K562 (cell line): ENCODE measurements around the gene GRIN2D. TPM values are rescaled to one million over a fixed set of nuclear protein-coding genes. Genes with fewer than 3 reads are reported as not detected.
A peak's percentile ranks its signal among the peaks of the same experiment; 100 is the strongest.

Experiments
- SNRNP70 ChIP-seq: fragments of 200-400 bp; formaldehyde crosslinking; optimal IDR thresholded peaks from 2 replicates; pipeline ENCODE3; 2017; ENCODE audit warnings: low read depth, low read length
- TBL1XR1 ChIP-seq, 2 experiments: IDR thresholded peaks; 2 replicates each; pipeline ENCODE4 v1.6.1; 2012; ENCODE audit warnings: improper control_type of control experiment in 2 of 2, low read length in 2 of 2, mild to moderate bottlenecking in 1 of 2
- ZNF717 ChIP-seq: fragments of 250-450 bp; sonication (Bioruptor Pico); IDR thresholded peaks from 2 replicates; pipeline ENCODE4 v1.5.0; 2021
- polyA plus RNA-seq, 8 experiments: library from polyadenylated mRNA; depleted of rRNA in 4 of 8; stranded (reverse) in 5 of 8; unstranded in 3 of 8; fragments of >200 nt; fragmentation: Nextera tagmentation in 2 of 8; fragmentation: Illumina TruSeq in 1 of 8; extraction: Ambion mirVana in 2 of 8; extraction: Trizol in 1 of 8; gene quantifications; 2 replicates each; pipeline versions ENCODE4 v1.2.1 to v1.2.3, GENCODE V29; 2011 to 2014; ENCODE audit warnings: inconsistent platforms in 1 of 8, missing spikeins in 1 of 8
- total RNA-seq, 7 experiments: library from RNA; depleted of rRNA in 6 of 7; stranded (reverse); fragments of >200 nt in 6 of 7; fragmentation: Illumina TruSeq in 2 of 7; extraction: Trizol in 2 of 7; gene quantifications; 2 replicates each; pipeline versions ENCODE4 v1.2.1 to v1.2.3, GENCODE V29; 2011 to 2021; ENCODE audit warnings: low replicate concordance in 1 of 7
- TF ChIP-seq, protein P1 (sequence below): fragments of 450-650 bp; IDR thresholded peaks from 2 replicates; pipeline ENCODE4 v1.6.1; 2014; ENCODE audit warnings: low read depth, mild to moderate bottlenecking, moderate library complexity, borderline replicate concordance
- TF ChIP-seq, protein P2 (sequence below): fragments of 450-650 bp; IDR thresholded peaks from 2 replicates; pipeline ENCODE4 v1.6.1; 2017; ENCODE audit warnings: mild to moderate bottlenecking, moderate library complexity
- TF ChIP-seq, protein P3 (sequence below), 2 experiments: fragments of 450-650 bp; IDR thresholded peaks; 2 replicates each; pipeline ENCODE4 v1.6.1; 2018; ENCODE audit warnings: mild to moderate bottlenecking in 2 of 2, low read depth in 1 of 2; ENCODE audit not compliant: partially characterized antibody in 2 of 2

Gene GRIN2D
- total and polyA plus RNA-seq, 9 of the 15 experiments (the other 6 are each of a cell fraction or from before 2014, with no cell fraction given), result 0.32 to 31.5 (median 1.8) TPM

DNA sequence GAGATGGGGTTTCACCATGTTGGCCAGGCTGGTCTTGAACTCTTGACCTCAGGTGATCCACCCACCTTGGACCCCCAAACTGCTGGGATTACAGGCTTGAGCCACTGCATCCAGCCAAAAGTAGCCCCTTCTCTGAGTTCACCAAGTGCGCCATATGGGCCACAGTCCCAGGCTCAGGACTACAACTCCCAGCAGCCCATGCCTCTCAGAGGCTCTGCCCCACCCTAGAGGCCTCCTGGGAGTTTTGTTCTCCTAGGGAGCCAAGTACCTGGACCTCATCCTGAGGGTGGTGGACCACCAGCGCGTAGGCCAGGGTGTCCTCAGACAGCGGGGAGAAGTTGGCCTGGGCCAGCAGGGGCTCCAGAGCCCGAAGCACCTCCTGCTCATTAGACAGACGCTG, 48.6 kb upstream of the GRIN2D start (continued):
- TF ChIP-seq, protein P1, sequence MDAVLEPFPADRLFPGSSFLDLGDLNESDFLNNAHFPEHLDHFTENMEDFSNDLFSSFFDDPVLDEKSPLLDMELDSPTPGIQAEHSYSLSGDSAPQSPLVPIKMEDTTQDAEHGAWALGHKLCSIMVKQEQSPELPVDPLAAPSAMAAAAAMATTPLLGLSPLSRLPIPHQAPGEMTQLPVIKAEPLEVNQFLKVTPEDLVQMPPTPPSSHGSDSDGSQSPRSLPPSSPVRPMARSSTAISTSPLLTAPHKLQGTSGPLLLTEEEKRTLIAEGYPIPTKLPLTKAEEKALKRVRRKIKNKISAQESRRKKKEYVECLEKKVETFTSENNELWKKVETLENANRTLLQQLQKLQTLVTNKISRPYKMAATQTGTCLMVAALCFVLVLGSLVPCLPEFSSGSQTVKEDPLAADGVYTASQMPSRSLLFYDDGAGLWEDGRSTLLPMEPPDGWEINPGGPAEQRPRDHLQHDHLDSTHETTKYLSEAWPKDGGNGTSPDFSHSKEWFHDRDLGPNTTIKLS, result no peak
- TF ChIP-seq, protein P2, sequence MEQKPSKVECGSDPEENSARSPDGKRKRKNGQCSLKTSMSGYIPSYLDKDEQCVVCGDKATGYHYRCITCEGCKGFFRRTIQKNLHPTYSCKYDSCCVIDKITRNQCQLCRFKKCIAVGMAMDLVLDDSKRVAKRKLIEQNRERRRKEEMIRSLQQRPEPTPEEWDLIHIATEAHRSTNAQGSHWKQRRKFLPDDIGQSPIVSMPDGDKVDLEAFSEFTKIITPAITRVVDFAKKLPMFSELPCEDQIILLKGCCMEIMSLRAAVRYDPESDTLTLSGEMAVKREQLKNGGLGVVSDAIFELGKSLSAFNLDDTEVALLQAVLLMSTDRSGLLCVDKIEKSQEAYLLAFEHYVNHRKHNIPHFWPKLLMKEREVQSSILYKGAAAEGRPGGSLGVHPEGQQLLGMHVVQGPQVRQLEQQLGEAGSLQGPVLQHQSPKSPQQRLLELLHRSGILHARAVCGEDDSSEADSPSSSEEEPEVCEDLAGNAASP, result no peak
- TF ChIP-seq TBL1XR1 (IDR thresholded peaks at IDR 0.05; ENCODE audit: low read length in 2 of 2), result no peak
- TF ChIP-seq, protein P3, sequence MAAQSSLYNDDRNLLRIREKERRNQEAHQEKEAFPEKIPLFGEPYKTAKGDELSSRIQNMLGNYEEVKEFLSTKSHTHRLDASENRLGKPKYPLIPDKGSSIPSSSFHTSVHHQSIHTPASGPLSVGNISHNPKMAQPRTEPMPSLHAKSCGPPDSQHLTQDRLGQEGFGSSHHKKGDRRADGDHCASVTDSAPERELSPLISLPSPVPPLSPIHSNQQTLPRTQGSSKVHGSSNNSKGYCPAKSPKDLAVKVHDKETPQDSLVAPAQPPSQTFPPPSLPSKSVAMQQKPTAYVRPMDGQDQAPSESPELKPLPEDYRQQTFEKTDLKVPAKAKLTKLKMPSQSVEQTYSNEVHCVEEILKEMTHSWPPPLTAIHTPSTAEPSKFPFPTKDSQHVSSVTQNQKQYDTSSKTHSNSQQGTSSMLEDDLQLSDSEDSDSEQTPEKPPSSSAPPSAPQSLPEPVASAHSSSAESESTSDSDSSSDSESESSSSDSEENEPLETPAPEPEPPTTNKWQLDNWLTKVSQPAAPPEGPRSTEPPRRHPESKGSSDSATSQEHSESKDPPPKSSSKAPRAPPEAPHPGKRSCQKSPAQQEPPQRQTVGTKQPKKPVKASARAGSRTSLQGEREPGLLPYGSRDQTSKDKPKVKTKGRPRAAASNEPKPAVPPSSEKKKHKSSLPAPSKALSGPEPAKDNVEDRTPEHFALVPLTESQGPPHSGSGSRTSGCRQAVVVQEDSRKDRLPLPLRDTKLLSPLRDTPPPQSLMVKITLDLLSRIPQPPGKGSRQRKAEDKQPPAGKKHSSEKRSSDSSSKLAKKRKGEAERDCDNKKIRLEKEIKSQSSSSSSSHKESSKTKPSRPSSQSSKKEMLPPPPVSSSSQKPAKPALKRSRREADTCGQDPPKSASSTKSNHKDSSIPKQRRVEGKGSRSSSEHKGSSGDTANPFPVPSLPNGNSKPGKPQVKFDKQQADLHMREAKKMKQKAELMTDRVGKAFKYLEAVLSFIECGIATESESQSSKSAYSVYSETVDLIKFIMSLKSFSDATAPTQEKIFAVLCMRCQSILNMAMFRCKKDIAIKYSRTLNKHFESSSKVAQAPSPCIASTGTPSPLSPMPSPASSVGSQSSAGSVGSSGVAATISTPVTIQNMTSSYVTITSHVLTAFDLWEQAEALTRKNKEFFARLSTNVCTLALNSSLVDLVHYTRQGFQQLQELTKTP (IDR thresholded peaks at IDR 0.05; ENCODE audit: low read depth in 1 of 2, partially characterized antibody in 2 of 2), result peak in 1 of 2 experiments; percentile 93
- TF ChIP-seq ZNF717 (CRISPR knock-in tag), result no peak
- no peak for TF ChIP-seq SNRNP70
